AG09309 (cell line): ENCODE results near the gene RELN.

Source experiments
- DNase-seq: peaks from one replicate; pipeline ENCODE4 v3.0.0-alpha.2; 2010; ENCODE audit warnings: low read depth
- H3K4me3 ChIP-seq: 2 replicates; pipeline ENCODE4 v1.5.1; 2011; ENCODE audit warnings: mild to moderate bottlenecking, low read depth, low read length, moderate library complexity; ENCODE audit not compliant: control insufficient read depth
- TF ChIP-seq, protein P1 (sequence below): IDR thresholded peaks from 2 replicates; pipeline ENCODE4 v1.5.1; 2011; ENCODE audit warnings: mild to moderate bottlenecking, low read depth, low read length, inconsistent platforms; ENCODE audit not compliant: insufficient read depth, control insufficient read depth; ENCODE audit errors: missing control alignments

RELN gene

GRCh38 chr7:103805346-103805745 lies 184.1 kb downstream of the RELN start:
- no peak overlapping the region for H3K4me3 ChIP-seq
- TF ChIP-seq, protein P1, sequence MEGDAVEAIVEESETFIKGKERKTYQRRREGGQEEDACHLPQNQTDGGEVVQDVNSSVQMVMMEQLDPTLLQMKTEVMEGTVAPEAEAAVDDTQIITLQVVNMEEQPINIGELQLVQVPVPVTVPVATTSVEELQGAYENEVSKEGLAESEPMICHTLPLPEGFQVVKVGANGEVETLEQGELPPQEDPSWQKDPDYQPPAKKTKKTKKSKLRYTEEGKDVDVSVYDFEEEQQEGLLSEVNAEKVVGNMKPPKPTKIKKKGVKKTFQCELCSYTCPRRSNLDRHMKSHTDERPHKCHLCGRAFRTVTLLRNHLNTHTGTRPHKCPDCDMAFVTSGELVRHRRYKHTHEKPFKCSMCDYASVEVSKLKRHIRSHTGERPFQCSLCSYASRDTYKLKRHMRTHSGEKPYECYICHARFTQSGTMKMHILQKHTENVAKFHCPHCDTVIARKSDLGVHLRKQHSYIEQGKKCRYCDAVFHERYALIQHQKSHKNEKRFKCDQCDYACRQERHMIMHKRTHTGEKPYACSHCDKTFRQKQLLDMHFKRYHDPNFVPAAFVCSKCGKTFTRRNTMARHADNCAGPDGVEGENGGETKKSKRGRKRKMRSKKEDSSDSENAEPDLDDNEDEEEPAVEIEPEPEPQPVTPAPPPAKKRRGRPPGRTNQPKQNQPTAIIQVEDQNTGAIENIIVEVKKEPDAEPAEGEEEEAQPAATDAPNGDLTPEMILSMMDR = no peak
- DNase-seq = no peak

DNA sequence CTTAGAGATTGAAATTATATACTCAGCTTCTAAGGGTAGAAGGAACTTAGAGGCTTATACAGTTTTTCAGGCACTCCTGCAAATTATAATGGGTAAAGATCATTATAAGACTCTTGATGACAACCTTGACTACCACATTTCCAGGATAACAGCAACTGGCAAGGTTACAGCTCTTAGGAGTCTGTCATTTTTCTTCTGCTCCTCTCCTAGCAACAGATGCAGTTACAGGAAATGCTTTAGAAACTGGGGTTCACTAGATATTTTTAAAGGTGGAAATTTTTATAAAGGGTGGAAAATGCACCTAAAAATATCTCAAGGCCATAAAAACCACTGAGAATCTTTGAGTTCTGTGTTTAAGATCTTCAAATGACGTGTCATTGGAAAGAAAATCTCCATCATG lies 185.8 kb downstream of the RELN start:
- TF ChIP-seq, protein P1 = no peak
- H3K4me3 ChIP-seq = no peak overlapping the region
- DNase-seq = no peak

DNA sequence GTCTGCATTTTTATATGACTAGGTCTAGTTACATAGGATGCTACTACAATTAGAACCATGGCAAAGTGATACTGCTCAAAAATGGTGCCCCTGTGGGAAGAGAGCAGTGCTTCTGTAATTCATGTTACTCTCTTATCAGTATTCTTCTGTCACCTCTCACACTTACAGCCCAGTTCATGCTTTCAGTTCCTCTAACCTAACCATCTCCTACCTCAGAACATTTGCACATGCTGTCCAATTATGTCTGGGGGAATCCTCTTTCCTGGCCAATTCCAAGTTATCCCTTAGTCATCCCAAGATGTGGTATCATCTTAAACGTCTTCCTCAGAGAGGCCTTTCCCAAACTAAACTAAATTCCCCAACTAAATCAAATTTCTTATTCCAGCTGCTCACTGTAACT lies 190.2 kb downstream of the RELN start:
- TF ChIP-seq, protein P1 = no peak
- H3K4me3 ChIP-seq = no peak overlapping the region
- DNase-seq = no peak

GRCh38 chr7:103797647-103798307 lies 191.7 kb downstream of the RELN start:
- no peak for DNase-seq
- TF ChIP-seq, protein P1 = no peak
- H3K4me3 ChIP-seq = no peak overlapping the region

GRCh38 chr7:103796327-103796962 lies 193.0 kb downstream of the RELN start:
- TF ChIP-seq, protein P1 = no peak
- no peak overlapping the region for H3K4me3 ChIP-seq
- no peak for DNase-seq

- no peak for DNase-seq
- no peak overlapping the region for H3K4me3 ChIP-seq
- TF ChIP-seq, protein P1 = no peak
Measured at GRCh38 chr7:103795787-103796186, 193.7 kb downstream of the RELN start.

GRCh38 chr7:103795107-103795506 lies 194.4 kb downstream of the RELN start:
- TF ChIP-seq, protein P1 = no peak
- DNase-seq = no peak
- no peak overlapping the region for H3K4me3 ChIP-seq
